SIG-M5 treated with dmso at 0.1 percent for 504 hours (cell line): ENCODE results near the gene TP73.

Experiments
- DNase-seq: peaks from one replicate; lab custom pipeline; 2025; ENCODE audit not compliant: unreplicated experiment; lab: John Stamatoyannopoulos, UW

Gene TP73

GRCh38 chr1:3651026-3651929 is 1.0 kb upstream of the TP73 start:
- no peak for DNase-seq

GRCh38 chr1:3652548-3653285 is 401 bp downstream of the TP73 start:
- no peak for DNase-seq

- no peak for DNase-seq
These were observed 936 bp downstream of the TP73 start for GRCh38 chr1:3653286-3653618.

GRCh38 chr1:3654549-3655281 is 2.4 kb downstream of the TP73 start:
- DNase-seq: no peak

- no peak for DNase-seq
These were observed 4.3 kb downstream of the TP73 start for GRCh38 chr1:3656450-3657095.

GRCh38 chr1:3657096-3657475 is 4.8 kb downstream of the TP73 start:
- DNase-seq: no peak

GRCh38 chr1:3657578-3658230 is 5.4 kb downstream of the TP73 start:
- DNase-seq: no peak

GRCh38 chr1:3658231-3658615 is 5.9 kb downstream of the TP73 start:
- DNase-seq: no peak

GRCh38 chr1:3659093-3659492 is 6.8 kb downstream of the TP73 start:
- no peak for DNase-seq

- DNase-seq: no peak
These were observed 8.4 kb downstream of the TP73 start for GRCh38 chr1:3660704-3661103.

- DNase-seq: no peak
These were observed 9.3 kb downstream of the TP73 start for GRCh38 chr1:3661631-3662030.

GRCh38 chr1:3662080-3662671 is 9.9 kb downstream of the TP73 start:
- no peak for DNase-seq

GRCh38 chr1:3663999-3664699 is 11.8 kb downstream of the TP73 start:
- DNase-seq: no peak

- DNase-seq: no peak
These were observed 12.5 kb downstream of the TP73 start for GRCh38 chr1:3664700-3665375.

- no peak for DNase-seq
These were observed 15.8 kb downstream of the TP73 start for GRCh38 chr1:3668148-3668547.

GRCh38 chr1:3668585-3669300 is 16.4 kb downstream of the TP73 start:
- peak; percentile 65 for DNase-seq

- no peak for DNase-seq
These were observed 17.1 kb downstream of the TP73 start for GRCh38 chr1:3669421-3669821.

- DNase-seq: no peak
These were observed 17.7 kb downstream of the TP73 start for GRCh38 chr1:3669971-3670431.
